Endometrium (tissue), 2 donors: ENCODE measurements around the gene CELF4.

ENCODE experiments used
- FAIRE-seq: peaks from 2 replicates; lab custom pipeline; 2012; peaks lifted over from hg19 to GRCh38; lab: Jason Lieb, UNC
- donor health status: control.
- donor health status: control.

Gene CELF4

GRCh38 chr18:37493352-37493935 lies 72.2 kb downstream of the CELF4 start:
- no peak for FAIRE-seq

- no peak for FAIRE-seq
These were observed 72.6 kb downstream of the CELF4 start for GRCh38 chr18:37492952-37493351.

- no peak for FAIRE-seq
These were observed 74.1 kb downstream of the CELF4 start for GRCh38 chr18:37491526-37491925.

- FAIRE-seq: no peak
These were observed 75.6 kb downstream of the CELF4 start for GRCh38 chr18:37489998-37490397.

GRCh38 chr18:37489011-37489410 lies 76.6 kb downstream of the CELF4 start:
- no peak for FAIRE-seq

GRCh38 chr18:37487400-37487867 lies 78.2 kb downstream of the CELF4 start:
- no peak for FAIRE-seq

GRCh38 chr18:37486848-37487247 lies 78.8 kb downstream of the CELF4 start:
- no peak for FAIRE-seq

GRCh38 chr18:37484983-37485834 lies 80.4 kb downstream of the CELF4 start:
- no peak for FAIRE-seq

GRCh38 chr18:37483984-37484819 lies 81.4 kb downstream of the CELF4 start:
- no peak for FAIRE-seq

GRCh38 chr18:37483221-37483971 lies 82.2 kb downstream of the CELF4 start:
- no peak for FAIRE-seq

- FAIRE-seq: no peak
These were observed 83.2 kb downstream of the CELF4 start for GRCh38 chr18:37482433-37482832.

GRCh38 chr18:37482002-37482401 lies 83.6 kb downstream of the CELF4 start:
- FAIRE-seq: no peak

- no peak for FAIRE-seq
These were observed 84.1 kb downstream of the CELF4 start for GRCh38 chr18:37481491-37481890.

- FAIRE-seq: no peak
These were observed 84.5 kb downstream of the CELF4 start for GRCh38 chr18:37481072-37481471.

GRCh38 chr18:37476611-37477295 lies 88.8 kb downstream of the CELF4 start:
- no peak for FAIRE-seq

GRCh38 chr18:37476182-37476581 lies 89.4 kb downstream of the CELF4 start:
- FAIRE-seq: no peak

GRCh38 chr18:37473195-37473840 lies 92.3 kb downstream of the CELF4 start:
- no peak for FAIRE-seq

- FAIRE-seq: no peak
These were observed 94.0 kb downstream of the CELF4 start for GRCh38 chr18:37471637-37472036.

- FAIRE-seq: no peak
These were observed 94.6 kb downstream of the CELF4 start for GRCh38 chr18:37470986-37471385.

- no peak for FAIRE-seq
These were observed 98.5 kb downstream of the CELF4 start for GRCh38 chr18:37467002-37467662.
